ENCODE measurements around the gene PTPRM. TPM values are rescaled to one million over a fixed set of nuclear protein-coding genes. Genes with fewer than 3 reads are reported as not detected.

PTPRM gene
- total RNA-seq, 1 experiment from 2014 or later: 11.1 TPM

- Mint-ChIP-seq H3K27me3 (ENCODE audit: low read depth) (no peaks in the 10 kb centered on the region), H3K27ac (no peak overlapping the region), H3K4me3 (no peak overlapping the region), H3K9me3 (peaks cover 32% of the 10 kb centered on the region), H3K4me1 (peaks cover 13% of the 10 kb centered on the region), H3K36me3 (peaks cover 17% of the 10 kb centered on the region)
- no peak for ATAC-seq
- TF ChIP-seq ELF4 (CRISPR knock-in tag; IDR thresholded peaks at IDR 0.05; ENCODE audit: low read depth) (no peak), ZNF396 (CRISPR knock-in tag; IDR thresholded peaks at IDR 0.05; ENCODE audit: borderline replicate concordance) (no peak), ATF2 (CRISPR knock-in tag; IDR thresholded peaks at IDR 0.05; ENCODE audit: borderline replicate concordance, low read depth) (no peak), E2F4 (CRISPR knock-in tag; IDR thresholded peaks at IDR 0.05; ENCODE audit: borderline replicate concordance, low read depth) (no peak), FOXJ3 (CRISPR knock-in tag; IDR thresholded peaks at IDR 0.05; ENCODE audit: borderline replicate concordance) (no peak), USF2 (CRISPR knock-in tag; IDR thresholded peaks at IDR 0.05) (no peak), ZNF263 (CRISPR knock-in tag; IDR thresholded peaks at IDR 0.05; ENCODE audit: low read depth) (no peak), SP1 (CRISPR knock-in tag; conservative IDR thresholded peaks at IDR 0.05) (no peak), CTCF (IDR thresholded peaks at IDR 0.05) (no peak), IRF2 (CRISPR knock-in tag; IDR thresholded peaks at IDR 0.05; ENCODE audit: borderline replicate concordance, low read depth) (no peak), TEAD4 (CRISPR knock-in tag; IDR thresholded peaks at IDR 0.05) (no peak), NFATC4 (CRISPR knock-in tag; IDR thresholded peaks at IDR 0.05) (no peak), TP53 (CRISPR knock-in tag; IDR thresholded peaks at IDR 0.05) (no peak), SMAD3 (CRISPR knock-in tag; IDR thresholded peaks at IDR 0.05; ENCODE audit: borderline replicate concordance) (no peak), ZNF138 (CRISPR knock-in tag; conservative IDR thresholded peaks at IDR 0.05) (no peak), NFYB (CRISPR knock-in tag; conservative IDR thresholded peaks at IDR 0.05; ENCODE audit: low read depth) (no peak), GABPB1 (CRISPR knock-in tag; IDR thresholded peaks at IDR 0.05) (no peak)
- no peak for DNase-seq (ENCODE audit: low spot score)
- ChIA-PET POLR2A (no interaction called here), CTCF (no interaction called here)
Measured at GRCh38 chr18:8231316-8231715, 664.2 kb downstream of the PTPRM start.

GRCh38 chr18:8232791-8233190, 665.7 kb downstream of the PTPRM start:
- H3K4me1 Mint-ChIP-seq: peaks cover 13% of the 10 kb centered on the region
- peaks cover 26% of the 10 kb centered on the region for H3K9me3 Mint-ChIP-seq
- H3K27me3 Mint-ChIP-seq (ENCODE audit: low read depth): no peaks in the 10 kb centered on the region
- ChIA-PET POLR2A (no interaction called here), CTCF (no interaction called here)
- H3K4me3 Mint-ChIP-seq: no peak overlapping the region
- ATAC-seq (peak; percentile 76), DNase-seq (ENCODE audit: low spot score) (no peak)
- H3K36me3 Mint-ChIP-seq: peaks cover 11% of the 10 kb centered on the region
- TF ChIP-seq ZBTB21 (CRISPR knock-in tag; IDR thresholded peaks at IDR 0.05; ENCODE audit: borderline replicate concordance): no peak
- TF ChIP-seq AR (CRISPR knock-in tag; IDR thresholded peaks at IDR 0.05): 0 out of 2 replicates have a peak, but pooled peaks have one; percentile 28
- no peak for TF ChIP-seq RELA (CRISPR knock-in tag; IDR thresholded peaks at IDR 0.05; ENCODE audit: borderline replicate concordance)
- H3K27ac Mint-ChIP-seq: no peak overlapping the region
